K562 (cell line): ENCODE results near the gene DDX39A. TPM values are rescaled to one million over a fixed set of nuclear protein-coding genes. Genes with fewer than 3 reads are reported as not detected.

ENCODE experiments used
- ATAC-seq: fragments of 200-7000 bp; cut with Tn5 transposase; 3 replicates; pipeline ENCODE4 v1.9.1; 2020; ENCODE audit warnings: moderate library complexity
- BruUV-seq: library from RNA; stranded (reverse); fragments of 400-500 nt; replicated peaks from 2 replicates; lab custom pipeline; 2021; lab: Mats Ljungman, UMichigan
- CTCF ChIA-PET: fragments of 300-600 bp; formaldehyde crosslinking; extraction: SDS; loops from one replicate; lab custom pipeline; 2021; ENCODE audit warnings: low intra/inter-chr PET ratio; lab: Yijun Ruan, JAX
- POLR2A ChIA-PET: fragments of 300-600, 350-650 bp; sonication (Branson Sonifier 250); formaldehyde crosslinking; extraction: SDS; loops from one replicate; lab custom pipeline; 2021; ENCODE audit warnings: antibody characterized with exemption, inconsistent platforms; lab: Yijun Ruan, JAX
- DNase-seq, 4 experiments: peaks; one replicate each; pipeline versions ENCODE4 v3.0.0 to v3.0.0-alpha.2; 2011 to 2018; ENCODE audit warnings: low spot score in 3 of 4, mixed read lengths in 3 of 4; ENCODE audit errors: extremely low read depth in 1 of 4
- FAIRE-seq: peaks from 2 replicates; lab custom pipeline; 2011; peaks lifted over from hg19 to GRCh38; lab: Jason Lieb, UNC
- H2AFZ ChIP-seq: 2 replicates; pipeline ENCODE4 v1.6.0; 2011; ENCODE audit warnings: low read depth, low read length, control low read depth, inconsistent platforms
- H3K27ac ChIP-seq: fragments of 200-600 bp; 3 replicates; pipeline ENCODE4 v1.8.0; 2011; ENCODE audit warnings: low read depth, mild to moderate bottlenecking, control low read depth, inconsistent platforms, low read length, moderate library complexity, mixed read lengths; ENCODE audit errors: extremely low read depth
- H3K27me3 ChIP-seq, 2 experiments: fragments of 300-600 bp in 1 of 2; 2 replicates in 1 of 2; 3 replicates in 1 of 2; pipeline versions ENCODE4 v1.6.0 to v1.8.0; 2011; ENCODE audit warnings: inconsistent platforms in 2 of 2, low read length in 2 of 2, mild to moderate bottlenecking in 1 of 2, mixed read lengths in 1 of 2, moderate library complexity in 1 of 2; ENCODE audit not compliant: control insufficient read depth in 2 of 2, insufficient read depth in 2 of 2
- H3K36me3 ChIP-seq: fragments of 300-600 bp; 3 replicates; pipeline ENCODE4 v1.8.0; 2011; ENCODE audit warnings: mild to moderate bottlenecking, low read length, inconsistent platforms; ENCODE audit not compliant: control insufficient read depth, insufficient read depth
- H3K4me1 ChIP-seq, 2 experiments: fragments of 200-600 bp in 1 of 2; replicated peaks in 1 of 2; 2 replicates in 1 of 2; 3 replicates in 1 of 2; pipeline versions ENCODE4 v1.5.1 to v1.8.0; 2011; ENCODE audit warnings: inconsistent platforms in 2 of 2, low read length in 2 of 2, mild to moderate bottlenecking in 1 of 2, mixed read lengths in 1 of 2, moderate library complexity in 1 of 2; ENCODE audit not compliant: control insufficient read depth in 2 of 2, insufficient read depth in 2 of 2
- H3K4me2 ChIP-seq: 2 replicates; pipeline ENCODE4 v1.6.1; 2011; ENCODE audit warnings: low read length, control low read depth, inconsistent platforms, mixed read lengths; ENCODE audit not compliant: insufficient read depth
- H3K4me3 ChIP-seq: fragments of 200-600 bp; sonication (generic), shearing (Covaris generic); 2 replicates; pipeline ENCODE4 v1.5.1; 2016; ENCODE audit warnings: control low read depth, inconsistent platforms
- H3K79me2 ChIP-seq: fragments of 200-600 bp; 3 replicates; pipeline ENCODE4 v1.8.0; 2011; ENCODE audit warnings: low read length, inconsistent platforms; ENCODE audit not compliant: control insufficient read depth, insufficient read depth
- H3K9ac ChIP-seq, 2 experiments: 2 replicates each; pipeline versions ENCODE4 v1.6.0 to v1.6.1; 2011; ENCODE audit warnings: low read depth in 2 of 2, low read length in 2 of 2, control low read depth in 1 of 2, inconsistent platforms in 1 of 2, mild to moderate bottlenecking in 1 of 2, mixed read lengths in 1 of 2; ENCODE audit not compliant: insufficient read depth in 1 of 2
- H3K9me1 ChIP-seq: one replicate; pipeline ENCODE4 v1.6.0; 2011; ENCODE audit warnings: inconsistent platforms, mild to moderate bottlenecking, low read length, moderate library complexity; ENCODE audit not compliant: control insufficient read depth, insufficient read depth
- H3K9me3 ChIP-seq: replicated peaks from 2 replicates; pipeline ENCODE4 v1.5.1; 2011; ENCODE audit warnings: low read depth, low read length, inconsistent platforms; ENCODE audit not compliant: control insufficient read depth, insufficient read depth
- H4K20me1 ChIP-seq: replicated peaks from 2 replicates; pipeline ENCODE4 v1.6.1; 2011; ENCODE audit warnings: low read length, inconsistent platforms, mixed read lengths; ENCODE audit not compliant: control insufficient read depth, insufficient read depth
- BCOR ChIP-seq: fragments of 450-650 bp; IDR thresholded peaks from 2 replicates; pipeline ENCODE4 v1.6.1; 2016
- KDM1A ChIP-seq, 2 experiments: fragments of 450-650 bp; IDR thresholded peaks; 2 replicates each; pipeline ENCODE4 v1.6.1; 2016; ENCODE audit warnings: mild to moderate bottlenecking in 2 of 2
- RBM25 ChIP-seq: fragments of 200-400 bp; formaldehyde crosslinking; IDR thresholded peaks from 2 replicates; pipeline ENCODE4 v1.6.1; 2018; ENCODE audit warnings: low read length, low read depth, moderate library complexity; ENCODE audit not compliant: severe bottlenecking
- XRCC3 ChIP-seq: fragments of 450-650 bp; IDR thresholded peaks from 2 replicates; pipeline ENCODE4 v1.6.1; 2017; ENCODE audit warnings: mild to moderate bottlenecking, moderate library complexity
- ZFP36 ChIP-seq: fragments of 150-350 bp; IDR thresholded peaks from 2 replicates; pipeline ENCODE4 v1.6.1; 2018; ENCODE audit warnings: low read length, low read depth; ENCODE audit not compliant: partially characterized antibody
- WGBS: fragments of 100-300 bp; shearing (Covaris generic); methylation state at CpG from one replicate; pipeline ENCODE4 v1.1.6; 2016; ENCODE audit warnings: low coverage, mixed read lengths; ENCODE audit not compliant: insufficient coverage; ENCODE audit errors: missing lambda C conversion rate; 5-methylcytosine and 5-hydroxymethylcytosine counted together
- in situ Hi-C: fragments of 300-500 bp; cut with MboI; formaldehyde crosslinking; loops from 4 replicates; pipeline ENCODE4 v1.15.0; 2018; ENCODE audit warnings: inconsistent platforms, mixed read lengths
- intact Hi-C: fragments of 100-400 bp; cut with micrococcal nuclease; formaldehyde crosslinking; loops from 2 replicates; pipeline ENCODE4 v1.14.2; 2022
- polyA plus RNA-seq, 8 experiments: library from polyadenylated mRNA; depleted of rRNA in 4 of 8; stranded (reverse) in 5 of 8; unstranded in 3 of 8; fragments of >200 nt; fragmentation: Nextera tagmentation in 2 of 8; fragmentation: Illumina TruSeq in 1 of 8; extraction: Ambion mirVana in 2 of 8; extraction: Trizol in 1 of 8; gene quantifications; 2 replicates each; pipeline versions ENCODE4 v1.2.1 to v1.2.3, GENCODE V29; 2011 to 2014; ENCODE audit warnings: inconsistent platforms in 1 of 8, missing spikeins in 1 of 8
- total RNA-seq, 7 experiments: library from RNA; depleted of rRNA in 6 of 7; stranded (reverse); fragments of >200 nt in 6 of 7; fragmentation: Illumina TruSeq in 2 of 7; extraction: Trizol in 2 of 7; gene quantifications; 2 replicates each; pipeline versions ENCODE4 v1.2.1 to v1.2.3, GENCODE V29; 2011 to 2021; ENCODE audit warnings: low replicate concordance in 1 of 7

Gene DDX39A
- total and polyA plus RNA-seq, 9 of the 15 experiments (the other 6 are each of a cell fraction or from before 2014, with no cell fraction given) = 90.3 to 250 (median 188) TPM

DNA sequence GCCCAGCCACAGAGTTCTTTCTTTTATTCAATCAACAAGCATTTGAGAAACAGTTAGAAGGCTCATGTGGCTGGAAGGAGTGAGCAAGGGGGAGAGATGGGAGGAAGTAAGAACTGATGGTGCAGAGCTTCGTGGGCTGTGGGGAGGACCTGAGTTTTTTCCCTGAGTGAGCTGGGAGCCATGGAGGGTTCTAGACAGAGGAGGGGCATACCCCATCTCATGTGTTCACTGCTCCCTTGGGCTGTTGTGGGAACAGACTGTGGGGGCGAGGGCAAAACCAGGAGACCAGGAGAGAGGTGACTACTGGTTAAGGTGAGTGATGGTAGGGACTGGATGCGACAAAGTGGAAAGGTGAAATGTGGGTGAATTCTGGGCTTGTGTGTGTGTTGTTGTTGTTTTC, 11.6 kb upstream of the DDX39A start:
- H3K9me1 ChIP-seq = no peaks in the 10 kb centered on the region
- H3K27me3 ChIP-seq = no peaks in the 10 kb centered on the region
- H4K20me1 ChIP-seq = no peaks in the 10 kb centered on the region; the same call in 1 of the 2 replicates
- H2AFZ ChIP-seq = no peak overlapping the region
- no TSS peak for BruUV-seq
- WGBS = 51% methylated on average over 3 of the region's 3 CpGs
- H3K79me2 ChIP-seq = peaks cover 27% of the 10 kb centered on the region
- CTCF ChIA-PET = interaction anchor here (0.6 to 2.0 kb wide), 3 partner anchors 36 to 187 kb away, joined by 3 to 10 read pairs (median 5); no protein-coding TSS in a partner anchor
- in situ Hi-C loops = no loop called here
- H3K36me3 ChIP-seq = peaks cover 2% of the 10 kb centered on the region; the same call in 1 of the 3 replicates
- no peaks in the 10 kb centered on the region for H3K9me3 ChIP-seq
- H3K4me3 ChIP-seq = no peak overlapping the region
- H3K27ac ChIP-seq = no peak overlapping the region
- peak; percentile 47 for TF ChIP-seq ZFP36
- no peak for TF ChIP-seq XRCC3
- peak; percentile 56 for TF ChIP-seq BCOR
- TF ChIP-seq RBM25 = peak; percentile 51
- TF ChIP-seq KDM1A (IDR thresholded peaks at IDR 0.05) = peak in 1 of 2 experiments; percentile 27; a peak in 1 of 4 replicates
- TF ChIP-seq, all 486 proteins: peak for 4
- Histone ChIP-seq H3K9ac (peak overlapping the region in 1 of 2 experiments; percentile 62; a peak in 1 of 4 replicates), H3K4me1 (peaks cover 22 to 48% of the 10 kb centered on the region in 2 experiments; a peak in 4 of 5 replicates), H3K4me2 (no peak overlapping the region)
- DNase-seq (no peak), ATAC-seq (no peak), FAIRE-seq (no peak)
- intact Hi-C loops = loop anchor here (5.0 to 10.0 kb wide), 2 partner anchors 37 to 124 kb away; no protein-coding TSS in a partner anchor
- POLR2A ChIA-PET = interaction anchor here (0.6 to 1.6 kb wide), 3 partner anchors 11 to 16 kb away, joined by 3 to 4 read pairs (median 3); no protein-coding TSS in a partner anchor
